HG03280 (cell line): Measurements from ENCODE around the gene TTBK1.

ENCODE experiments used
- ATAC-seq: cut with Tn5 transposase; IDR thresholded peaks from one replicate; pipeline ENCODE4 v1.9.1; 2021; ENCODE audit warnings: mild to moderate bottlenecking, moderate library complexity; ENCODE audit not compliant: unreplicated experiment

The TTBK1 gene

DNA sequence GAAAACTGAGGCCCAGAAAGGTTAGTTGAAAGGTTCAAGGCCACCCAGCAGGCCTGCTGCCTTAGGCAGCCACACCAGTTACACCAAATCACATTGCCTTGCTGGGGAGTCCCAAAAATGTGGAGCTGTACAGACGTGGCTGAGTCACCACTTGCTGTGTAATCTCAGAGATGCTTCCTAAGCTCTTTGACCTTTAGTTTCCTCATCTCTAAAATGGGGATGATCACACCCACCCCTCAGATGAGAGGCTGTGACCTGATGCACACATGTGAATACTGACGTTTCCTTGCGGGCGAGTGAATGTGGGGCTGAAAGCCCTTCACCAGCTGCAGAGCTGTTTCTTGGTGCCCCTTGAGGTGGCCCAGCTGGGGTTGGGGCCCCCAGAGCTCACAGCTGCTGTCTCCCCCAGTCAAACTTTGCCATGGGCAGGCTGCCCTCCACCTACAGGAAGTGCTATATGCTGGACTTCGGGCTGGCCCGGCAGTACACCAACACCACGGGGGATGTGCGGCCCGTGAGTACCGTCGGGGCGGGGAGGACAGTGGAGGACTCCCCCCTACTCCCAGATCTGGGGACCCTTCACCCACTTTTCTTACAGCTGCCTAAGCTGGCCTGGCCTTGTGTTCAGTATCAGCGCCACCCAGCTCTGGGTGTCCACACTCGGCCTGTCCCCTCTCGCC, 11.0 kb downstream of the TTBK1 start:
- ATAC-seq, result no peak

GRCh38 chr6:43254846-43255245, 11.6 kb downstream of the TTBK1 start:
- ATAC-seq, result no peak

DNA sequence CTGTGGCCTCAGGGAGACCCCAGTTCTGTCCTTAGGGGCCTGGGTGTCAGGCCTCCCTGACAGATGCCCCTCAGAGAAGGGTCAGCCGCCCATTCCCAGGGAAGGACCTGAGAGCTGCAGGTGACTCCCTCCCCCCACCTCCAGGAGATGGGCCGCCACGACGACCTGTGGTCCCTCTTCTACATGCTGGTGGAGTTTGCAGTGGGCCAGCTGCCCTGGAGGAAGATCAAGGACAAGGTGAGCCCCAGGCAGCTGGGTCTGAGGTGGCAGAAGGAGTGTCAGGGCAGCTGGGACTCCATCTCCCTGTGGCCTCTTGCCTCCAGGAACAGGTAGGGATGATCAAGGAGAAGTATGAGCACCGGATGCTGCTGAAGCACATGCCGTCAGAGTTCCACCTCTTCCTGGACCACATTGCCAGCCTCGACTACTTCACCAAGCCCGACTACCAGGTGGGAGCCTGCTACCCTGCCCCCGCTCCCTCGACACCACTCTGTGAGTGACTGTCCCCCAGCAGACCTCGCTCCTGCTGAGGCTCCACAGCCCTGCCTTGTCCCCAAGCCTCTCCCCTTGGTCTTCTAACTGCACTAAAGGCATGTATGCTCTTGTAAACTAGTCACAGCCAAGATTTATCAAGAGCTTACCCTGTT, 12.2 kb downstream of the TTBK1 start:
- ATAC-seq, result no peak

- ATAC-seq, result no peak
These were observed 13.5 kb downstream of the TTBK1 start for GRCh38 chr6:43256670-43257366.

DNA sequence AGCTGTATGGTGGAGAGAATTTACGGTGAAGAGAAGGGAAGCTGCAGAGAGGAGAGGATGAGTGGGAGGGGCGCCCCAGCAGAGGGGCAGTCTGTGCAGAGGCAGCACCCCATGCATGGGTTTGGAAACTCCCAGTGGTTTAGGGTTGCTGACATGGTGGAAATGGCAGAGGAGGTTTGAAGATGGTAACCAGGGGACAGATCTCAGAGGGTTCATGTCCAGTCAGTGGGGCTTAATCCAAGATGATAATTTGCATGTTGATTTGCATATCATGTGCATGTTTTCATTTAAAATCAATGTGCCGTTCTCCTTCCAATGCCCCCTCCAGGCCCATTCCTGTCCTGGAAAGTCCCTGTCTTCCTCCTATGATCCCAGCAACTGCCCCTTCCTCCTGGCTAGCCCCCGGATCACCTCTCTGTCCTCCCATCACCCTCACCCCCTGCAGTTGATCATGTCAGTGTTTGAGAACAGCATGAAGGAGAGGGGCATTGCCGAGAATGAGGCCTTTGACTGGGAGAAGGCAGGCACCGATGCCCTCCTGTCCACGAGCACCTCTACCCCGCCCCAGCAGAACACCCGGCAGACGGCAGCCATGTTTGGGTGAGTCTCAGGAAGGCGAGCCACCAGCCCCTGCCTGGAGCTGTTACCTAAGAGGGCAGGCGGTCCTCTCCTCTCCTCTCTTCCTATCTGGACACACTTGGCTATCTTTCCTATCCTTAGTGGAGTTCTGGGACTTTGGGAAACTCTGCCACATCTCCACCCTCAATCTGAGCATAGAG, 14.3 kb downstream of the TTBK1 start:
- ATAC-seq, result no peak

- ATAC-seq, result no peak
These were observed 14.9 kb downstream of the TTBK1 start for GRCh38 chr6:43258180-43258579.

DNA sequence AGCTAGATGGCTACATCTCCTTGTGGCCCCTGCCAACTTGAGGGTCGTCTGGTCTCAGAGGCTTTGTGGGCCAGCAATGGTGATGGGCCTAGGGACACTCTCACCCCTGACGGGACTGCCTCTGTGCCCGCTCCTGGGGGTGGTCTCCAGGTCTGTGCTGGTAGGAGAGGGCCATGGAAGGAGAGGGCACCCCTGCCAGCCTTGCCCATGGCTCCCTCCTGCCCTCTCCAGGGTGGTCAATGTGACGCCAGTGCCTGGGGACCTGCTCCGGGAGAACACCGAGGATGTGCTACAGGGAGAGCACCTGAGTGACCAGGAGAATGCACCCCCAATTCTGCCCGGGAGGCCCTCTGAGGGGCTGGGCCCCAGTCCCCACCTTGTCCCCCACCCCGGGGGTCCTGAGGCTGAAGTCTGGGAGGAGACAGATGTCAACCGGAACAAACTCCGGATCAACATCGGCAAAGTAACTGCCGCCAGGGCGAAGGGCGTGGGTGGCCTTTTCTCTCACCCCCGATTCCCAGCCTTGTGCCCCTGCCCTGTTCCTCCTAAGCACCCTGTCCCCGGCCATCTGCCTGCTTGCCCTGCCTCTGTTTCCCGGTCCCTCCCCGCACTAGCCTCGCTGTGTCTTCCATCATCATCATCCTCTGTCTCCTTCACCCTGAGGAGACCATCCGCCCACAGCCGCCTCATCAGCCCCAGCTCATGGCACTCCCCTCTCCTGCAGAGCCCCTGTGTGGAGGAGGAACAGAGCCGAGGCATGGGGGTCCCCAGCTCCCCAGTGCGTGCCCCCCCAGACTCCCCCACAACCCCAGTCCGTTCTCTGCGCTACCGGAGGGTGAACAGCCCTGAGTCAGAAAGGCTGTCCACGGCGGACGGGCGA, 15.8 kb downstream of the TTBK1 start:
- ATAC-seq, result no peak

DNA sequence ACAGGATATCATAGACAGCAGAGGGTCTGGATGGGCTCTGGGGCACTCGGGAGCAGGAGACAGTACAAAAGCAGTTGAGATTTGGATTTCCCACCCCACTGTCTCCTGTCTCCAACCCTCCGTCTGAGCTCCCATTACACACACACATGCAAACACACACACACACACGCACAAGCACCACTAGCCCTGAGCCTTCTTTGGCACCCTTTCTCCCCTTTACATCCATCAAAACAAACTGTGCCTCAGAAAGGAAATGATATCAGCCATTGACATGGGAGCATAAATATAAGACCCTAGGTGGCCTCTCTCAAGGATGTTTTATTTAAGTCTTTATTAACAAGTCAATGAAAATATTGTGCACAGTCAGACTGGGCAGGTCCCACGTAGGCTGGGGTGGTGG, 17.5 kb downstream of the TTBK1 start:
- ATAC-seq, result no peak

DNA sequence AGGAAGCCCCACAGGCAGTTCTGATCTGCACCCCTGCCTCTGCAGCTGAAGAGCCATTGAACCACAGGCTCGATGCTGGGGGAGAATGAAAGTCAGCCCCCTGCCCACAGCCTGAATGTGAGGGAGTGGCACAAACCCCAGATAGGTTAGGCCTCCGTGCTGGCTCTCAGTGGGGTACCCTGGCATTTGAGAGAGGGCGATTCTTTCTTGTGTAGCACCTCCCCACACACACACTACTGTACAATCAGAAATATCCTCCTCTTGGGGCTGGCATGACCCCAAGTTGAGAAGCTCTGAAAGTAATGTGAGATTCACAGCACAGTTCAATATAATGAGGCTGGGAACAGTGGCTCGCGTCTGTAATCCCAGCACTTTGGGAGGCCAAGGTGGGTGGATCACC, 17.9 kb downstream of the TTBK1 start:
- ATAC-seq, result no peak

DNA sequence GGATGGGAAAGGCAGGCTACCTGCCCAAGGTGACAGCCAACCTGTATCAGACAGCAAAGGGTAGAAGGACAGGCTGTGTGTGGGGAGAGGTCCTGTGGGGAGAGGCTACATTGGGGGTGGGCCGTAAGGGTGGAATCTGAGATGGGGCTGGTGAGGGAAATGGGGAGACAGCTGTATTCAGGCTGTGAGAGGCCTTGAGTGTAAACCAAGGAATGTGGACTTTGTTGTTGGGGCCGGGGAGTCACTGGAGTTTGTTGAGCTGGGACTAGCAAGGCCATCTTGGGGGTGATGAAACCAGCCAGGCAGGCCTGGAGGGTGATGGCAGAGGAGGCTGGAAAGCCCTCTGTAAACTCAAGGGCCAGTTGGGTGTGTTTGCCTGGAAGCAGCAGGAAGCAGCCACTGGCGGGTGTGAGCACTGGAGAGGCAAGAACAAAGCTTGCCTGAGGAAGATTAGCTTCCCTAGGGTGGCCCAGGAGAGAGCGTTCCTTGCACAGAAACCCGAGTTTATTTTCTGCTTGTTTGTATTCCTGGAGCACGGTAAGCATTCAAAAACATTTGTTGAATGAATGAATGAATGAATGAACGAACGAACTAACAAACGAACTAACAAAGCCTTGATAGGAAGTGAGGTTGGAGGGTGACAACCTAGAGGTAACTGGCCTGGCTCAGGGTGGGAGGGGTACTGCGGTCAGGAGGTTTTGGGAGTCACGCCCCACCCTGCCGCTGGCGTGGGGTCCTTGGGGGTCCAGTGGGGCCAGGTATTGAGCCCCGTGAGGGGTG, 18.9 kb downstream of the TTBK1 start:
- ATAC-seq, result no peak

GRCh38 chr6:43262780-43263313, 19.6 kb downstream of the TTBK1 start:
- no peak for ATAC-seq

- peak; percentile 74 for ATAC-seq
These were observed 20.3 kb downstream of the TTBK1 start for GRCh38 chr6:43263314-43264178.

- no peak for ATAC-seq
These were observed 21.4 kb downstream of the TTBK1 start for GRCh38 chr6:43264599-43265145.

DNA sequence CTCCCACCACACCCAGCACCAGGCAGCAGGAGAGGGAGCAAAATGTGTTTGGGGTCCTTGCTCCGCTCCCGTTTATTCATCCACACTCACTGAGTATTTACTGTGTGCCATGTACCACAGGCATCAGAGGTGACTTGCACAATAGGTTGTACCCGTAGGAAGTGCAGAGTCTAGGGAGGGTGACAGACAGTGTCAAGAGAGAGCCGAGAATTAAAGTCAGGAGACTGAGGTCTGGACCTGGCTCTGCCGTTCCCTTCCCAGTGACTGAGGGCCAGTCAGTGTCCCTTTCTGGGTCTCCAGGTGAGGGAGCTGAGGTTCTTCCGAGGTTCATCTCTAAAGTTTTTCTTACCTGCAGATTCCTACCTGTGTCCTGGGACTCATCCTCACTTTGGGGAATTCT, 22.3 kb downstream of the TTBK1 start:
- no peak for ATAC-seq

GRCh38 chr6:43267619-43268354, 24.5 kb downstream of the TTBK1 start:
- ATAC-seq, result no peak

DNA sequence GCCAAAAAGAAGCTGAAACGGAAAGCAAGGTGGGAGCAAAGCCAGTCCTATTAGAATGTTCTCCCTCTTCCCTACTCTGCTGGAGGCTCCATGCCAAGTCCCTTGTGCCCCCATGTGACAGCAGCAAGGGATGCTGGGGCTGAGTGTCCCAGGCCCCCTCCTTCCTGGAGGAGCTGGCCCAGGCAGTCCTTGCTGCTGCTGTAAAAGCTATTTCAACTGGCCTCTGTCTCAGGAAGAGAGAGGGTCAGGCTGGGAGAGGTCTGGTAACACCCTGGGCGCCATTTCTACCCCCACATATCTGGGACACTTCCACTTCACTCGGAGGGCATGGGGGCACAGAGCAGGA, 25.0 kb downstream of the TTBK1 start:
- ATAC-seq, result no peak

GRCh38 chr6:43268782-43269272, 25.5 kb downstream of the TTBK1 start:
- no peak for ATAC-seq
